ENCODE data around the gene TCTN2.
A peak's percentile ranks its signal among the peaks of the same experiment; 100 is the strongest.

The TCTN2 gene

GRCh38 chr12:123670882-123671728 lies at the start of gene TCTN2:
TSS of gene TCTN2 (plus strand) at chr12:123671113. CDS start at chr12:123671241, 128 bp downstream.
- peak; percentile 96 for DNase-seq

DNA sequence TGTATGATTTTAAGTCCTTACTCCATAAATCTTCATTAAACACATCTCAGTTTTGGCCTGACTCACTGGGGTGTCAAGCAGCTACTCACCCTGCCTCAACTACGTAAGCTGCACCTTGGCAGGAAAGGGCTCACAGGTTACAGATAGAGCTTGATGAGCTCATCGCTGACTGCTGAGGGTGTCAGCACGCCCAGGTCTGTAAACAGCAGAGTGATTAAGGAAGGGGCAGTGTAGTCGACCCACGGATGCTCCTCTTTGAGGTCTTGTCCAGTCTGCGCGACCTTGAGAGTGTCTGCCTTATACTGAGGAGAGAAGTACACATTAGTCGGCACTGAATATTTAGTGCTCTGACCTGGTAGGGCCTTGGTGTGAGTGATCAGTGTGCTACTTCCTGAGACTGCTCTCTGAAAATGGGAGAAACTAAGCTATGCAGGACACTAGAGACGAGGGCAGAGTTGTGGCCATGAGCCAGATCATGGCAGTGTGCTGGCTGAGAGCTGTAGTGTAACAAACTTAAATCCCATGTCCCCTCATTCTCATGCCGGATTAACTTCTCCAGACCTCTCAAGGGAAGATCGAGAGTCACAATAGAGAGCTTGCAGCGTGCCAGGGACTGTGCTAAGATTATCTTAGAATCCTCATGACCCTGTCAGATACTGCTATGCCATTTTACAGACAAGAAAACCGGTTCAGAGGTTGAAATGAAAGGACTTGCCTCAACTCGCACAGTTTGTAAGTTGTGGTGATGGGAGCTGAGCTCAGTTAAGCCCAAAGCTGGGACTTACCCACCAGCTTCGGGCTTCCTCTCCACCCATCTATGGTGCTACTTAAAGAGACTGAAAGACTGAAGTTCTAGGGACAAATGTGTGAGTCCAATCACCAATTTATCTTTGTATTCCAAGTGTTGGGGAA lies 49.0 kb upstream of the TCTN2 start:
- no peak for DNase-seq

- peak; percentile 96 for DNase-seq
Observed at GRCh38 chr12:123633379-123634141, 37.4 kb upstream of the TCTN2 start, which contains the start of the genes EIF2B1 and GTF2H3. TSS of gene EIF2B1 (minus strand) at chr12:123633686. CDS start at chr12:123633557, 129 bp downstream. TSS of gene GTF2H3 (plus strand) at chr12:123633829. CDS start at chr12:123633860, 31 bp downstream.

DNA sequence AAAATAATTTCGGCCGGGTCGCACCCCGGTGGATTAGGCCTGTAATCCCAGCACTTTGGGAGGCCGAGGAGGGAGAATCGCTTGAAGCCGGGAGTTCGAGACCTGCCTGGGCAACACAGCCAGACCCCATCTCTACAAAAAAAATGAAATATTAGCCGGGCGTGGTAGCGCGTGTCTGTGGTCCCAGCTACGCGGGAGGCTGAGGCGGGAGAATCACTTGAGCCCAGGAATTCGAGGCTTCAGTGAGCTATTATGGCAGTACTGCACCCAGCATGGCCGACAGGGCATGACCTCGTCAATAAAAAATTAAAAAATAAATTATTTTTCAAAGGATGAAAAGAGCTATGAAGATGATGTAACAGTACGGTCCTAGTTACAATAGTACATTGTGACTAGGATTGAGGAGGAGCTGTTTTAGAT lies 36.8 kb upstream of the TCTN2 start:
- no peak for DNase-seq

DNA sequence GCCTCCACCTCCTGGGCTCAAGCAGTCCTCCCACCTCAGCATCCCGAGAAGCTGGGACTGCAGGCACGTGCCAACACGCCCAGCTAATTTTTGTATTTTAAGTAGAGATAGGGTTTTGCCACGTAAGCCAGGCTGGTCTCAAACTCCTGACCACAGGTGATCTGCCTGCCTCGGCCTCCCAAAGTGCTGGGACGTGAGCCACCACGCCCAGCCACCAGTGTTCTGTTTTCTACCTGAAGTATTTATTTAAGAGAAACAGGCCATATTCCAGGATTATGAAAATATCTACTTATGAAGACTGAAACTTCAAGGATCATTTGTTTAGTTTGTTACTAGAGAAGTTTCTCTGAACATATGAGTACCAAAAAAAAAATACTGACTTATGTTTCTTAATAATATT lies 27.0 kb upstream of the TCTN2 start:
- no peak for DNase-seq

DNA sequence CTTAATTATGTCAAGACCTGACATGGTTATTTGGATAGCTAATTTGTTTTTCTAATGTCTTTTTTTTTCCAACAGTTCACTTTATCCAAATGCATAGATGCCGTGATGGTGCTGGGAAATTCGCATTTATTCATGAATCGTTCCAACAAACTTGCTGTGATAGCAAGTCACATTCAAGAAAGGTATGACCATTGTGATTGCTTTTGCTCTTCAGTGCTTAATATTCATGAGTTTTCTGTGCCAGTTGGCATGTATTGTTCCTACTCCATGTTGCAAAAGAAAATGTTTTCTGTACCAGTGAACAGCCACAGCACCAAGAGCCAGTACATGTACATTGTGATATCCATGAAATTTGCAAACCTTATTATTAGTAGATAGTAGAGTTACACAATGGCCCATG lies 25.5 kb upstream of the TCTN2 start:
- DNase-seq, result no peak

GRCh38 chr12:123645878-123646277 lies 25.0 kb upstream of the TCTN2 start:
- DNase-seq, result no peak

DNA sequence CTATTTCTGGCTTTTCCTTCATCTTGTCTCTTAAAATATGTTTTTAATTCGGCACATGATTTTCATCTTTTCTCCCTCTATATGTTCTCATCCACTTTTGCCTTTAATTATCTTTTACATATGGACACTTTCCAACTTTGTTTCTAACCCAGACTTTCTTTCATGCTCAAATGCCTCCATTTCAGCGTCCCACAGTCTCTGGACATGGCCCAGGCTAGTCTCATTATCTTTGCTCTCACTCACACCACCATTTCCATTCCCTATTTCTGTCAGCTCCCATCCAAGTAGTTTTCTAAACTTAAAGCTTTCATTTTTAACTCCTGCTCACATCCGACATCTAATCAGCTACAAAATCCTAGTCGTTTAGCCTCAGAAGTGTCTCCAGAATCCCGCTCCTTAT lies 22.5 kb upstream of the TCTN2 start:
- DNase-seq, result no peak

GRCh38 chr12:123654129-123654701 lies 16.7 kb upstream of the TCTN2 start:
- DNase-seq, result no peak

DNA sequence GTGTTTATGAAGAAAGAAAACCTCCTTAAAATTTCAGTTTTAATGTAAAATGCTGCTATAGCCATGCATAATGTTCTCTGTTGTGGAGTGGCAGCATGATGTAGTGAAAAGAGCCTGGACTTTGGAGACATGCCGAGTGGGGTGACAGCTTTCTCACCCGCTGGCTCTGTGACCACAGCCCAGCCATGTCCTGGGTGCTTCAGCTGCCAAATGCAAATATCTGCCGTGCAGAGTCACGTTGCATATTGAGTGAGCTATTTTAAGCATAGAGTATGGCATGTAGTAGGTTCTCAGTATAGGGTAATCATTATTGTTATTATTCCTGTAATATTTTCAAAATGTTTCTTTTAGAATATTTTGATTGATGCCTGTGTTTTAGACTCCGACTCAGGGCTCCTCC lies 15.5 kb upstream of the TCTN2 start:
- no peak for DNase-seq

DNA sequence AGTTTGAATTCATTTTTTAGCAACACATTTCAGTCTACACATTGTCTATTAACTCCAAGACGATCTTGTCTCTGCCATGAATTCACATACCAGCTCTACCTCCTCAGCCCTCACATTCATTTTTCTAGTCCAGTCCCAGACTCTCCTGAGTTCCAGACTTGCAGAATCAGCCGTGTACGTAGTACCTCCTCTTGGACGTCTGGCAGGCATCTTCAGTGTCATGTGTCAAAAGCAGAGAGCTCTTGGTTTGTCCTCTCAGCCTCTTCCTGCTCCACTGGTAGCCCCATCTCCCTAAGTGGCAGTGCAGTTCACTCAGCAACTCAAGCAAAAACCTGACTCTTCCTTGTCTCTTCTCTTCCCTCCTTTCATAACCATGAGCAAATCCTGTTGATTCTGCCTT lies 14.5 kb upstream of the TCTN2 start:
- no peak for DNase-seq

DNA sequence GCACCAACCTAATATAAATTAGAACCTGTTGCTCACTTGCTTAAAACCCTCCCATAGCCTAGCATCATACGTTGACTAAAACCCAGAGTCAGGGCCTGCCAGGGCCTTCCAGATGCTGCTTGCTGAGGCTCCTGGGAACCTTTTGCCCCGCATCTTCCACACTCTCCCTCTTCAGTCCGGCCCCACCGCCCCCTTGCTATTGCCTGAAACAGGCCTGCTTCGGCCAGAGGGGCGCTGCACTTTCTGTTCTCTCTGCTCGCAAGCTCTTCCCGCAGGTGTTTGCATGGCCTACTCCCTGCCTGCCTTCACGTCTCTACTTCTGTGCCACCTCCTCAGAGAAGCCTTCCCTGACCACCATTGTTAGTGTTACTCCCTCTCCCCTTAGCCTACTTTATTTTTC lies 13.7 kb upstream of the TCTN2 start:
- DNase-seq, result no peak

- DNase-seq, result no peak
Observed at GRCh38 chr12:123659996-123660727, 10.8 kb upstream of the TCTN2 start.

- DNase-seq, result no peak
Observed at GRCh38 chr12:123667771-123668170, 3.1 kb upstream of the TCTN2 start.

DNA sequence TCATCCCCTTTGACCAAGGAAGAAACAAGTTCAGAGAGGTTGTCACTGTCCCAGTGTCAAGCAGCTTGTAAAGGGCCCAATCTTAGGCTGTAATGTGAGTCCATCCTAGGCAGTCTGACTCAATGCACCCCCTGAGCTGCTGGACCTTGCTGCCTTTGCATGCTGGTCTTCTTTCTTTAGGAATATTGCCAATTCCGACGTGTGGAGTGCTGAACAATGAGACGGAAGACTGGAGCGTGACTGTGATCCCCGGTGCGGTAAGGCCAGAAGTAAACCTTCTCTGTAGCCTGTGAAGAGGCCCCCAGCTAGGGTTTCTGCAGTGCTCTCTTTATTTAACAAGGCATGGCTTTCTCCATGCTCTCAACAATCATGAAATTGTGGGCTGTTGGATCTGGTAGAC lies 963 bp downstream of the TCTN2 start:
- no peak for DNase-seq

DNA sequence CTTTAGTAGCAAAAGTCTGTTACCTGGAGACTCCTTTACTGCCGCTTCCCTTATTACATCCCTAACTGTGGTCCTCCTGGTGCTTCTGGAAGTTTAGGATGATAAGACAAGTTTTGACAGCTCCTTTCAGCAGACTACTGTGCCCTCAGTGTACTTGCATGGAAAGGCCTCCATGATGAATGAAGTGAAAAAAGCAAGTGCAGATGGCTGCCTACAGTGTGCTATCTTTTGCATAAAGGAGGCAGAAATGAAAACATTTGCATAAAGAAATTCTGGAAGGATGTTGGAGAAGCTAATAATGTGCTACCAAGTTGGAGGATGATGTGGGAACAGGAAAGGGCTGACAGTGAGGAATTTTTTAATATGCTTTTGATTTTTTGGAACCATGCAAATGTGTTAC lies 4.5 kb downstream of the TCTN2 start:
- no peak for DNase-seq

- no peak for DNase-seq
Observed at GRCh38 chr12:123676616-123677320, 5.9 kb downstream of the TCTN2 start.

- no peak for DNase-seq
Observed at GRCh38 chr12:123678981-123679380, 8.1 kb downstream of the TCTN2 start.

GRCh38 chr12:123681605-123682004 lies 10.7 kb downstream of the TCTN2 start:
- no peak for DNase-seq

- DNase-seq, result no peak
Observed at GRCh38 chr12:123683964-123684363, 13.1 kb downstream of the TCTN2 start.

DNA sequence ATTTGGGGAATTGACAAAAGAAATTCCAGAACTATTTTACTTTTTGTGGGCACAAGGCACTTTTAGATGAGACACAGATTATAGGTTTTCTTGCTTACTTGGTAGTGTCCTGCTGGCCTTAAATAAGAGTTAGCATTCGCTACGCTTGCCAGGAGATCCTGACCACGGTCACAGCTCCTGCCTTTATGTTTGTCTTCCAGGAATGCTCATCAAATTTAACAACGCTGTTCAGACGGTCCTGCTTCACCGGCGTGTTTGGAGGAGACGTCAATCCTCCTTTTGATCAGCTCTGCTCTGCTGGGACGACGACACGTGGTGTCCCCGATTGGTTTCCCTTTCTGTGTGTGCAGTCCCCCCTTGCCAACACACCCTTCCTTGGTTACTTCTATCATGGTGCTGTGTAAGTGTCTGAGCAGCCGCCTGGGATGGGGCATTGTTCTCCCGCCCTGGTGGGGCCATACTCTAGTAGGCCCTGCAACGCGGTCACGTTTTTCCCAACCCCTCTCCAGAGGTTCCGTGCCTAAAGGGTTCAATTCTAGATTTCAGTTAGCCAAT lies 15.8 kb downstream of the TCTN2 start:
- no peak for DNase-seq
